HG02571 (cell line): ENCODE data around the gene GALNTL6.
"Not testable (repeated sequence)": the region's sequence is repeated elsewhere in the genome, so short reads cannot be mapped to it uniquely, and the experiment has no call there.

Experiments
- ATAC-seq: cut with Tn5 transposase; IDR thresholded peaks from one replicate; pipeline ENCODE4 v1.9.1; 2021; ENCODE audit warnings: mild to moderate bottlenecking, moderate library complexity; ENCODE audit not compliant: unreplicated experiment

GALNTL6 gene

DNA sequence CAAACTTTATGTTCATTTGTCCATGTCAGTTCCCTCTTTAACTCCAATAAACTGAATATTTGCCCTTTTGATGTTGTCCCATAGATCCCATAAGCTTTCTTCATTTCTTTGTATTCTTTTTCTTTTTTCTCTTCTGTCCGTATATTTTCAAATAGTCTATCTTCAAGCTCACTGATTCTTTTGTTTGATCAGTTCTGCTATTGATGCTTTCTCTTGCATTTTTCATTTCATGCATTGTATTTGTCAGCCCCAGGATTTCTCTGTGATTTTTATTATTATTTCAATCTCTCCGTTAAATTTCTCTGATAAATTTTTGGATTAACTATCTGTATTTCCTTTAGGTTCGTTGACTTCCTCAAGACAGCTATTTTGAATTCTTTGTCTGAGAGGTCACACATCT is 1082.5 kb downstream of the GALNTL6 start:
- no peak for ATAC-seq

DNA sequence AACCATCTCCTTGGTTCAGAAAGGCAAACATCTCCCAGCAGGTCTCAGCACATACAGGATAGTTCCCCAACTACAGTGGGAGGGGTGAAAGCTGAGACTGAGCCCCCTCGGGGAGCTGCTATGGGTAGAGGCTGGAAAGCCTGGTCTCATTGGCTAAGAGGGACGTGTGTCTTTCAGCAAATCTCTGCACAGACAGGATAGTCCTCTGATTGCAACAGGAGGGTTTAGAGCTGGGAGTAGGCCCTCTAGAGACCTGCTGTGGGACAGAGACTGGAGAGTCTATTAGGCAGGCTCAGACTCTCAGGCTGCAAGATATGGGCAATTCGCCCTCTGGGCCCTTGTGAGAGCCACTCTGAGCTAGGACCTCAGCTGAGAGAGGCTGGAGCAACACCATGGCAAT is 1083.8 kb downstream of the GALNTL6 start:
- no peak for ATAC-seq

DNA sequence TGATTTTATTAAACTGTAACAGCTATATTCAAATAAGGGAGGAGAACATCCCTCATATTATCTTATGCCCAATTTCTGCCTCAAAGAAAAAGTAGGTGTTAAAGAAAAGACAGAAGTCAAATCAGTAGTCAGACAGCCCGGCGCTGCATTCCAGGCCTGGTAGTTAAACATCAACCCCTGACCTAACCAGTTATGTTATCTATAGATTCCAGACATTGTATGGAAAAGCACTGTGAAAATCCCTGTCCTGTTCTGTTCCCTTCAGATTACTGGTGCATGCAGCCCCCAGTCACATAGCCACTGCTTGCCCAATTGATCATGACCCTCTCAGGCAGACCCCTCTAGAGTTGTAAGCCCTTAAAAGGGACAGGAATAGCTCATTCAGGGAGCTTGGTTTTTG is 1085.5 kb downstream of the GALNTL6 start:
- ATAC-seq: no peak

DNA sequence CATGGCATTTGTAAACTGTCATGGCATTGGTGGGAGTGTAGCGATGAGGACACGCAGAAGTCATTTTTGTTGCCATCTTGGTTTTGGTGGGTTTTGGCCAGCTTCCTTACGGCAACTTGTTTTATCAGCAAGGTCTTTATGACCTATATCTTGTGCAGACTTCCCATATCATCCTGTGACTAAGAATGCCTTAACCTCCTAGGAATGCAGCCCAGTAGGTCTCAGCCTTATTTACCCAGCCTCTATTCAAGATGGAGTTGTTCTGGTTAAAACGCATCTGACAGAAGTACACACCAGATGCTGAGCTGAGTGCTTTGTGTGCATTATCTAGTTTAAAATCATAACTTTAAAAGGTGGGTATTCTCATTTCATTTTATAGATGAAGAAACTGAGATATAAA is 1086.7 kb downstream of the GALNTL6 start:
- ATAC-seq: no peak

DNA sequence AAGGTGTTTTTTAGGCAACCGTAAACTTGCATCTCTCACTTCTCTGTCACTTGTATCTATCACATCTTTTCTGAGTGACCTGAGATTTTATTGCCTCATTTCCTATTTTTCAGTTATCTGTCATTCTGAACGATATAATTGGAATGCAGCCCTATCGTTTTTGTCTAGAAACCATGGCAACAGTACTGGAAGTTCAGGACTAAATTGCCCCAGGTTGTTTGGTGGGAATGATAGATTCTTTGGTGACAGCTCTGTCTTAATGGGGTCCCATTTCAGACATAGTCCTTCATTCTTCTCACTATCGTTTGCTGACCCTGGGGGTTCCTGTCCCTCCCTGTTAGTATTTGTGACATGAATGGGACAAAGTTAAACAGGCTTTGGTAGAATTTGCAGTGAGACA is 1087.7 kb downstream of the GALNTL6 start:
- ATAC-seq: no peak

DNA sequence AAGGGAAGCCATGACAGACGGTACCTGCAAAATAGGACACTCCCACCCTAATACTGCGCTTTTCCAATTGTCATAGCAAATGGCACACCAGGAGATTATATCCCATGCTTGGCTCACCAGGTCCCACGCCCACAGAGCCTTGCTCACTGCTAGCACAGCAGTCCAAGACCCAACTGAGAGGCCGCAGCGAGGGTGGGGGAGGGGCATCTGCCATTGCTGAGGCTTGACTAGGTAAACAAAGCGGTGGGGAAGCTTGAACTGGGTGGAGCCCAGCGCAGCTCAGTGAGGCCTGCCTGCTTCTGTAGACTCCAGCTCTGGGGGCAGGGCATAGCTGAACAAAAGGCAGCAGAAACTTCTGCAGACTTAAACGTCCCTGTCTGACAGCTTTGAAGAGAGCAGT is 1099.3 kb downstream of the GALNTL6 start:
- not testable (repeated sequence) for ATAC-seq

DNA sequence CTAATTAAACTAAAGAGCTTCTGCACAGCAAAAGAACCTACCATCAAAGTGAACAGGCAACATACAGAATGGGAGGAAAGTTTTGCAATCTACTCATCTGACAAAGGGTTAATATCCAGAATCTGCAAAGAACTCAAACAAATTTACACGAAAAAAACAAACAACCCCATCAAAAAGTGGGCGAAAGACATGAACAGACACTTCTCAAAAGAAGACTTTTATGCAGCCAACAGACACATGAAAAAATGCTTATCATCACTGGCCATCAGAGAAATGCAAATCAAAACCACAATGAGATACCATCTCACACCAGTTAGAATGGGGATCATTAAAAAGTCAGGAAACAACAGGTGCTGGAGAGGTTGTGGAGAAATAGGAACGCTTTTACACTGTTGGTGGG is 1104.2 kb downstream of the GALNTL6 start:
- not testable (repeated sequence) for ATAC-seq

DNA sequence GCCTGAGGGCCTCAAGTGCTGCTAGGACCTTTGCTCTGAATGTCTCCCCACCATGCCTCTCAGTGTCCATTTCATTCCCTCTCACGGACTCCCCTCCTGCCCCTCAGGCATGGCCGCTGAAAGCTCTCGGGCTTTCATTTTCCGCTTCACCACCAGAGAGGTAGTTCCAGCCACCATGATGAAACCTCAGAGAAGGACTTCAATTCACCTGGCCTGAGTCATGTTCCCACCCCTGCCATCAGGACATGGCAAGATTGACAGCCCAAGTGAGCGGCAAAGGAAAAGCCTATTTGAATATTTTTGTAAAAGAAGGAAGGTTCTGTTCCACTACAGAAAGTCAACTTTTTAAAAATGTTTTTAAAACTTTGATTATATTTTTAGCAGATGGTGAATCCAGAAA is 1106.1 kb downstream of the GALNTL6 start:
- no peak for ATAC-seq

DNA sequence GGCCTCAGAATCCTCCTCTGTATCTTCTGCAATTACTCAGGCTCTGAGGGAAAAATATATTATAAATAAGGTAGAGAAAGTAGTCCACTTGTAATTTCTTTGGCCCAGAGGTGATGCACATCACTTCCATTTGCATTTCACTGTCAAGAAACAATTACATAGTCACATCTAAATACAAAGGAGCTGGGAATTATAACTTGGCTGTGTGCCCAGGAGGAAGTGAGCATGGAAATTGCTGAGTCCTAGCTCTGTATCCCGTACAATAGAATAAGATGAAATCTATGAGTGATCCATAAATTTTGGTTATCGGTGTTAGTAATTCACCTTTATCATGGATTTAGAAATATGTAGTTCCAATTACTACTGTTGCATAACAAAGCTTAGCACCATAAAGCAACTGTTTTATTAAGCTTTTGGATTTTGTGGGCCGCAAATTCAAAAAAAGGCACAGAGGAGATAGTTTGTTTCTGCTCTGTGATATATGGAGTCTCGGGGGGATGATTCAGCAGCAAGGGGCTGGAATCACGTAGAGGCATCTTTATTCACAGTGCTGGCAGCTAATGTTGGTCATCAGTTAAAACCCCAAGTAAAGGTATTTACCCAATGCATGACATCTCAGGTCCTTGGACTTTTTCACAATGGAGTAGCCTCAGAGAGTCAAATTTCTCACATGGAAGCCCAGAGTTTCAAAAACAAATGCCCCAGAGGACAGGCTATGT is 1114.1 kb downstream of the GALNTL6 start:
- ATAC-seq: no peak

DNA sequence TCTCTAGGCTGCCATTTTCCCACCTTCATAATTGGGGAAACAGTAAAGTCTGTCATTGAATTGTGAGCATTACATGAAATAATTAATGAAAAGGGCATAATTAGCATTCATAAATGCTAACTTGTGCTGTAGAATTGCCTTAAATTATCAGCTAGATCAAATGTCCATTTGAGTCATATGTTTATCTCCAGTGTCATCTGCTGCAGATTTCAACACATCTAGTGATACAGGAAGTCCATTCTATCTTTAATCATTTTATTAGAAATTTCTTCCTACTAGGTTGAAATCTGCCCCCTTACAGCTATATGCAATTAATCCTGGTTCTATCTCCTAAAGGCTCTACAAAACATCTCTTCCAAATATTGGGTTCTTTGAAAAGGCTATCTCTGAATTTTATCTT is 1115.1 kb downstream of the GALNTL6 start:
- ATAC-seq: no peak

DNA sequence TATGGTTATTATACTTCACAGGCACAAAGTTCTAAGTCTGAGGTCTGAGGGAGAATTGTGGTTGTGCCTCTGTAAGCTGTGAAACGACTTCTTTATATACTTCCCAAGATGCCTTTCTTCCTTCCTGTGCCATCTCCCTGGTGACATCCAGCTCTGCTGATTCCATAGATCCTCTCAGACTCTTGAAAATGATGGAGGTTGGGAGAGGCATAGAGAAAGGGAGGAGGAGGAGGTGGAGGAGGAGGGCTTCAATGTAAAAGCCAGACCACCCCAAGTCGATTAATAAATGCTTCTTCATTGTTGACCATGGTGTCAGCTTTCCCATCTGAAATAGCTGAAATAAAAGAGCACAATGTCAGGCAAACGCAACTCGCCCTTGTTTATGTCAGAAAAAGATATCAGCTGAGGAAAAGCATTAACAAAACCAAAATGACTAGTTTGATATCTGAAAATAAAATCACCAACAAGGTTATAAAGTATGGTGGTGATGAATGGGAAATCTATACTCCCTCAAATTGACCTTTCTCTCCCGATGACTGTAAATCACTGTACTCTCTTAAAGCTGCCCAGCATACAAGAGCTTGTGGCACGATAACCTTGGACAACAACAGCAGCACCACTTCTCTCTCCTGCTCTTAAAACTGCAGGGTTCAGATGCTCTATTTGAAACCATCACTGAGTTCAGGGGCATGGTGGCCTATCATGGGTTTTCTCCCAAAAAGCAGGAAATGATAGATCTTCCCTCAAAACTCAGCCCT is 1125.0 kb downstream of the GALNTL6 start:
- no peak for ATAC-seq

DNA sequence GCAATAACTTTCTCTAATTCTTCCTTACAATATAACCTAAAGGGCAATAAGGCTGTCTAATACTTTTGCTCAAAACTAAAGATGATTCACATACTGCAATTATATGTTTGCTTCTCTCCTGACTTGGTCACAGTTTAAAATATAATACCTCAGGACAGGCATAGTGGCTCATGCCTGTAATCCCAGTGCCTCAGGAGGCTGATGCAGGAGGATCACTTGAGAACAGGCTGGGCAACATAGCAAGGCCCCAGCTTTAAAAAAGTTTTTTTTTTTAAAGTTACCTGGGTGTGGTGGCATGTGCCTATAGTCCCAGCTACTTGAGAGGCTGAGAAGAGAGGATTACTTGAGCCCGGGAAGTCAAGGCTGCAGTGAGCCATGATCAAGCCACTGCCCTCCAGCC is 1125.7 kb downstream of the GALNTL6 start:
- ATAC-seq: no peak

DNA sequence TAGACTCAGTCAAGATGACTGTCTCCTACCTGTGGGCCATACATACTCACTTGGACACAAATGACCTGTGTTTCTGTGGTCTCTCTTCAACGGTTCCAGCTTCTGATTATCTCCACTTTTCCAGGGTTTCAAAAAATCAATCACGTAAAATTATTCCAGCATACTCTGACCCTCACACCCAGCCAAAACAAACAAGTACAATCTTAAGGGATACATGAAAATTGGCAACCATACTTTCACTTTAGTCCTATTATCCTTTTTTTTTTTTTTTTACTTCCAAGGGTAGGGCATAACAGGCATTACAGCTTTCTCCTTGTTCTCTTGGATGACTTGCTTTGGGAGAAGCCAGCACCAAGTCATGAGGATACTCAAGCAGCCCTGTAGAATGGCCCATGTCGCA is 1129.6 kb downstream of the GALNTL6 start:
- no peak for ATAC-seq

DNA sequence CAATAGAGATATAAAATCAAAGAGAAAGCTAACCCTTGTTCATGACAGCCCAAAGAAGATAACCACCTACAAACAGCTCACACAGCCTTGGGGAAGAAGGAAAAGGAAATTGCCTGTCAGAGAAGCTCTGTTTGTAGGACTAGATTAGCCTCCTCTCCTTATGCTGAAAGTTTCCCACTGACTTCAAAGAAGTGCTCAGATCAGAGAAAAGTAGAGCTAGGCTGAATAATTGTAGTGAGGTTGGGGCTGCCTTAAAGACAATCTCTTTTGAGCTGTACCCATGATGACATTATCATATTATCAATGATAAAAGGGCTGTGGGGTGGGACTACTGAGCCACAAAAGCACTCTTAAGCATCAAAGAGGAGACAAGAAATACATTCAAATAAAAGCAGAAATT is 1132.4 kb downstream of the GALNTL6 start:
- ATAC-seq: no peak

DNA sequence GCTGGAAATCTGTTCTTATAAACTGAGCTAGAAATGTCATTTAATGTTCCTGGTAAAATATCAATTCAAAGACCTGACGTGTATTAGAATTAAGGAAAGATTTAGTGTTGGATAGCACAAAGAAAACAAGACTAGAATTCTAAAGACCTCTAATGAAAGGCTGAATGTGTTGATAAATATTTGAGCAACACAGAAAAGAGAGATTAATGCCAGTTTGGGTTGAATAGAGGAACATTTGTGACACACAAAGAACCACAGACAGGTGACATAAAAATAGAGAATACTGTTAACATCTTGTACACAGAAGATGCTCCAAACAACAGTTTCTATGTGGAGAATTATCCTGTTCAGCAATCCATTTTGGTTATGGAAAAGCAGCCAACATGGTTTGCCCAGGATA is 1133.3 kb downstream of the GALNTL6 start:
- no peak for ATAC-seq

DNA sequence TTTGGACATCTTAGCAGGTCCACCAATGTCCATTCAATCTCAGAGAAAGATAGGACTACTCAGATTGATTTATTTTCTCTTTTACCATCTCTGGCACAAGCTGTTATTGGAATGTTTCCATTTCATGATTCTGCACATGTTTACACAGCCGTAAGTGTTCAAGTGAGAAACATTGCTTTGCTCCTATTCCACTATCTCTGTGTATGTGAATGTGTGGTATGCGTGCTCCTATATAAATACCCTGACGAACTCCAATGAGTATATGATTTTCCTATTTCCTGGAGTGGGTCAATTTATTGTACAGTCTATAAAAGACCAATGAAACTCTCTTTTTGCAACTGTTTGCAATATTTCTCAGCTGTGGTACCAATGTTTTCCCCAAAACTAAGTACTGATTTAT is 1134.4 kb downstream of the GALNTL6 start:
- ATAC-seq: no peak

DNA sequence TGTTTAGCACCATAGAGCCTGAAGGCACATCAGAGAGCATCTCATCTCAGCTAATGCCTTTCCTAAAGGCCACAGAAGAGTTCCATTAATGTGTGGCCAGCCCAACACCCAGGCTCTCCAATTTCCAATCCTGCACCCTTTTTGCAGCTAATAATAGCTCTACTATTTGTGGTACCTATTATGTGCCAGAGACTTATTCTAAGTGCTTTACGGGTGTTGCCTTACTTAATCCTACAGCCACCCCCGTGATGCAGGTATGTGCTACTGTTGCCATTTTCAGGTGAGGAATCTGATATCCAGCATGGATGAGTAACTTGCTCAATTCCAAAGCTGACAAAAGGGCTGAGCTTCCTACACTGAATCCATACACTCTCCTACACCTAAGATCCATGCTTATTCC is 1137.8 kb downstream of the GALNTL6 start:
- no peak for ATAC-seq

DNA sequence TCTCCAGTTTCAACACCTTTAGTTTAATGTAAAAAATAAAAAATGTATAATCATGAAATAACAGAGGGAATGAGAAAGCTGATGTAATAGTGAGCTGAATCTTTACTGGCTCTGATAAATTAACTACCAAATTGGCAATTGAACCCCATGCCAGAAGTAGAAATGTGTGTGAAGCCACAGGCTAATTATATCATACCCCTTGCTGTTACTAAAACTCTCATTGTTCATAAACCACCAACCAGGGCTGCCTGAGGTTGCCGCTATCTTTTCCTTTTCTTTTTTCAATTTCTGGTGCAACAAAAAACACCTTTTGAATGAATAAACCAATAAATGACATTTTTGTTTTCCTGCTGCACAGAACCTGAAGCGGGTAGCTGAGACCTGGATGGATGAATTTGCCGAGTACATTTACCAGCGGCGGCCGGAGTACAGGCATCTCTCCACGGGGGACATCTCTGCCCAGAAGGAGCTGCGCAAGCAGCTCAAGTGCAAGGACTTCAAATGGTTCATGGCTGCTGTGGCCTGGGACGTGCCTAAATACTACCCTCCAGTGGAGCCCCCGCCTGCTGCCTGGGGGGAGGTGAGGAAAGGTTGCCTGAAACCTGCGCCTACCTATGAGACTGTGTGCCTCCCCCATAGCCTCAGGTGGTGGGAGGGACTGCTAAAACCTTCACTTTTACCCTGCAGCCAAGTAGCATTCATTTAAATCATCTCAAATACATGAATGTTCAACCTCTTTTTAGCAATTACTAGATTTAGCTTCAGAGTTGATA is 1138.7 kb downstream of the GALNTL6 start:
- no peak for ATAC-seq

DNA sequence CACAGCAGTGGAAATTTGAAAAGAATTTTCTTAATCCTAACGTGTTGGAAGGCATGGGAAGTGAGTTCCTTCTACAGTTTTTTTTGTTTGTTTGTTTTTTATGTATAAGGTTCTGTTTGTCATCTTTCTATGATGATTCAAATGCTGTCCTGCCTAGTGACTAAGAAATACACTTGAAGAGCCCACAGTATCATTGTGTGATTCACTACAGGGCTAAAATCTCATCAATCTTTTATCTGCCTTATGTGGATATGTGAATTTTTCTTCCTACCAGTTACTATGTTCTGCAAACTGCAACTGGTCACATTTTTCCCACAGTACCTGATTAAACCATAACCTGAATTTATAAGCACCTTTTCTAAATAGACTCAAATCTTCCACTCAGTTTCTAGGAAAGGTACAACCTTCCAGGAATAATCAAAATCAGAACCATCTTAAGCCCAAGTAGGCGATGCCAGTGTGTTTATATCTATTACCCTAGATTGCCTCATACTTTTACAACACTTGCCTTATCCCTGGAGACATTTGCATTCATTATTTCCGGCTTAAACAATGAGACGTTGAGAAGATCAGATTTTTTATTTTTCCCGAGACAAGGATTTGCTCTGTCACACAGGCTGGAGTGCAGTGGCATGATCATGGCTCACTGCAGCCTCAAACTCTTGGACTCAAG is 1140.8 kb downstream of the GALNTL6 start:
- ATAC-seq: no peak

DNA sequence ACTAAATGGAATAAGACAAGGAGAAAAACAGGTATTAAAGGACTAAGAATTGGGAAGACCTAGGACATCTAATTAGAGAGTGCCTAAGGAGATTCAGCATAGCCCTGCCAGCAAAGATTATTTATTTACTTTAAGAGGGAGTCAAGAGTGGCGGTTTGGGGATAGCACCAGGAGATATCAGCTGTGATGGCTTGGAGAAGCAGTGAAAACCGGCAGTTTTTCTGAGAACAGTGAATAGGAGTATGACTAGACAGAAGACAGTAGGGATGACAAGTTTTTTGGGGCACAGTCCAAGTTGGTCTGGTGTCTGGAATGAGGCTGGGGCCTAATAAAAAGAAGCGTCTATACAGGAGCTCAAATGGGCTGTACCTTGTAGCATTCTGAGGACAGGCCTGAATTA is 1143.1 kb downstream of the GALNTL6 start:
- not testable (repeated sequence) for ATAC-seq

DNA sequence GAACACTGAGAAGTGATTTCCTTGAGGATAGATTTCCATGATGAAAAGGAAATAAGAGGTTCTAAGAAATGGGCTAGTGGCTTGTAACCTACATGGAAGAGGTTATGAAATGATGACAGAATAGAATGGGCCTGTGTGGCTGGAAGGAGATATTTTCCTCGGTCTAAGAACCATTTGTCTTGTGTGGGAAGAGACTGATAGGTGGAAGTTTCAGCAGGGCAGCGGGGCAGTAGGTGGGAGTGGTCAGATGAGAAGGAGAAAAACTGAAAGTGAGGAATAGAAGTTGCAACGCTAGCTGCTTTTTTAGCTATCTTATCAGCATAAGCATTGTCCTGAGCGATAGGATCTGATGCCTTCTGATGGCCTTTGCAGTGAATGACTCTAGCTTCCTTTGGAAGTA is 1144.0 kb downstream of the GALNTL6 start:
- no peak for ATAC-seq
